HepG2 (cell line): ENCODE results near the gene TBXAS1.

Source experiments
- GABPB1 ChIP-seq: IDR thresholded peaks from 2 replicates; pipeline ENCODE4 v1.6.1; 2016; ENCODE audit warnings: mild to moderate bottlenecking, missing genetic modification reagents, moderate library complexity, missing compliant biosample characterization
- RFX5 ChIP-seq: IDR thresholded peaks from 2 replicates; pipeline ENCODE4 v1.6.1; 2011; ENCODE audit warnings: low read depth, low read length, improper control_type of control experiment
- ZNF615 ChIP-seq: sonication (generic); formaldehyde crosslinking; IDR thresholded peaks from 2 replicates; pipeline ENCODE4 v1.5.0; 2020; ENCODE audit warnings: mild to moderate bottlenecking, missing genetic modification reagents, borderline replicate concordance
- TF ChIP-seq, protein P1 (sequence below): sonication (generic); formaldehyde crosslinking; IDR thresholded peaks from 2 replicates; pipeline ENCODE4 v1.8.1; 2023; ENCODE audit warnings: mild to moderate bottlenecking, inconsistent platforms, moderate library complexity, missing genetic modification reagents, borderline replicate concordance

DNA sequence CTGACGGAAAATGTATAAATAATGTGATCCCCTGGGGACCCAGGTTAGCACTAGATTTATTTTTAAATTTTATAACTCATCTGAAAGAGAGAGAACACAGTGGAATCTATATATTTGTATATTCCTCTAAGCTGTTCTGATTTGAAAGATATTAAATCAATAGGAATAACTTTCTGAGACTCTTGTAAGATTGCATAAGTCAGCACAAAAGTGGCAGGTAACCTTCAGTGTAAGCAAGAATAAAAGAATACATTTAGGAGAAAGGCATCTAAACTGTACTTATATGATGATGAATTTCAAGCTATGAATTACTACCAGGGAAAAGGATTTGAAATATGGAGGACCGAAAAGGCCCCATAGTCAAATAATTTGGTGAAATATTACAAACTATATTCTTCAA lies 112.8 kb downstream of the TBXAS1 start:
- TF ChIP-seq, protein P1, sequence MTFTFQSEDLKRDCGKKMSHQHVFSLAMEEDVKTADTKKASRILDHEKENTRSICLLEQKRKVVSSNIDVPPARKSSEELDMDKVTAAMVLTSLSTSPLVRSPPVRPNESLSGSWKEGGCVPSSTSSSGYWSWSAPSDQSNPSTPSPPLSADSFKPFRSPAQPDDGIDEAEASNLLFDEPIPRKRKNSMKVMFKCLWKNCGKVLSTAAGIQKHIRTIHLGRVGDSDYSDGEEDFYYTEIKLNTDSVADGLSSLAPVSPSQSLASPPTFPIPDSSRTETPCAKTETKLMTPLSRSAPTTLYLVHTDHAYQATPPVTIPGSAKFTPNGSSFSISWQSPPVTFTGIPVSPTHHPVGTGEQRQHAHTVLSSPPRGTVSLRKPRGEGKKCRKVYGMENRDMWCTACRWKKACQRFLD = no peak
- no peak for TF ChIP-seq RFX5
- no peak for TF ChIP-seq ZNF615 (CRISPR knock-in tag)
- no peak for TF ChIP-seq GABPB1 (CRISPR knock-in tag)
